Medulla oblongata (tissue), 1 donor: ENCODE measurements around the gene ATG16L1.
"Not testable (repeated sequence)": the region's sequence is repeated elsewhere in the genome, so short reads cannot be mapped to it uniquely, and the experiment has no call there.

Experiments used
- DNase-seq: peaks from one replicate; pipeline ENCODE4 v3.0.0-alpha.2; 2015; ENCODE audit errors: extremely low spot score

The ATG16L1 gene

GRCh38 chr2:233331536-233331935 is 80.1 kb downstream of the ATG16L1 start:
- DNase-seq = peak; percentile 91

DNA sequence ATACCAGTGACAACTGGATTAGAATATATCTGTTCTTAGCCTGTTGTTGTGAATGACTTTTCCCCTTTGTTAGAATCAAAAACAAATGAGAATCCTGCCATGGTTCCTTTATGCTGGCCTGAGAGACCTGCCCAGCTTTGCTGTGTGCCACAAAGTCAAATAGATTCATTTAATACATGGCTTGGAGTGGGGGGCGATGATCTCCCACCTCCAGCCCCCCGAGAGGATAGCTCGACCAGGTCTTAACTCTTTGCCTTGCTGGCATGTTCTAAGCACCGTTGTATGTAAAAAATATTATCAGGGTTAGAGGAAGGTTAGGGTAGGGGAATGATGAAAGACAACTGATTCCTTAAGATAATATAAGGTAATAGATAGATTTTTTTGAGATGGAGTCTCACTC is 80.7 kb downstream of the ATG16L1 start:
- no peak for DNase-seq

GRCh38 chr2:233334915-233335314 is 83.4 kb downstream of the ATG16L1 start:
- DNase-seq = no peak

DNA sequence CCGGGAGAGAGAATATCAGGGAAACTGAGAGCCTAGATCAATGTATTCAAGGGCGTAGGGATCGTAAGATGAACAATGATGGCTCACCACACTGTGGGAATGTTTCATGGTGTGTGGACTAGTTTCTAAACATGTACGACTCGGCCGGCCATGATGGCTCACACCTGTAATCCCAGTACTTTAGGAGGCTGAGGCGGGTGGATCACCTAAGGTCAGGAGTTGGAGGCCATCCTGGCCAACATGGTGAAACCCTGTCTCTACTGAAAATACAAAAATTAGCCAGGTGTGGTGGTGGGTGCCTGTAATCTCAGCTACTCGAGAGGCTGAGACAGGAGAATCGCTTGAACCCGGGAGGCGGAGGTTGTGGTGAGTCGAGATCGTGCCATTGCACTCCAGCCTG is 84.6 kb downstream of the ATG16L1 start:
- DNase-seq = not testable (repeated sequence)

- DNase-seq = no peak
These were observed 85.1 kb downstream of the ATG16L1 start for GRCh38 chr2:233336541-233336940.

- DNase-seq = no peak
These were observed 86.6 kb downstream of the ATG16L1 start for GRCh38 chr2:233338046-233338445.

DNA sequence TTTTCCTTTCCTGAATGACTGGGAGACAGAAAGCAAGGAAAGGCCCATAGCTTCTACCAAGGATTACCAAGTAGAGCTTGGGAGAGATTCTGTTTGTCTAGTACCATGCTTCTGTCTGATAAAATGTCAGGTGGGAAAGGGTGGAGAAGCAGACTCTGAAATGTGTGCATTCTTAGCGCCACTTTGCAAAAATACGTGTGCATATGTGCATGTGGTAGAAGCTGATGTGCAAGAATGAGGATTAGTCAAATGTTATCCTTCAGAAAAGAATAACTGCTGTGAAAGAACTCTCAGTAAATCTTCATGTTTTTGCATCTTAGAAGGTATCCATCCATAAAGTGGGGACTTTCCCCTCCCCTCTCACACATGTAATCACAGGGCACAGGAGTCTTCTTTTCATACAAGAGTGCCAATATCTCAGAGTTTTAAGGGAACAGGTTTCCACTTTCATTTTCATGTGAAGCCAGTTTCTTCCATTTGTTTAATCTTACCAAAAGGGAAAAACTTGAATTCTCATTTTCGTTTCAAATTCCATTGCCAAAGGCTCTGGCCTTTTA is 87.4 kb downstream of the ATG16L1 start:
- no peak for DNase-seq

GRCh38 chr2:233339427-233339826 is 88.0 kb downstream of the ATG16L1 start:
- DNase-seq = no peak

GRCh38 chr2:233341296-233341695 is 89.8 kb downstream of the ATG16L1 start:
- DNase-seq = no peak

- no peak for DNase-seq
These were observed 90.8 kb downstream of the ATG16L1 start for GRCh38 chr2:233342301-233342700.

DNA sequence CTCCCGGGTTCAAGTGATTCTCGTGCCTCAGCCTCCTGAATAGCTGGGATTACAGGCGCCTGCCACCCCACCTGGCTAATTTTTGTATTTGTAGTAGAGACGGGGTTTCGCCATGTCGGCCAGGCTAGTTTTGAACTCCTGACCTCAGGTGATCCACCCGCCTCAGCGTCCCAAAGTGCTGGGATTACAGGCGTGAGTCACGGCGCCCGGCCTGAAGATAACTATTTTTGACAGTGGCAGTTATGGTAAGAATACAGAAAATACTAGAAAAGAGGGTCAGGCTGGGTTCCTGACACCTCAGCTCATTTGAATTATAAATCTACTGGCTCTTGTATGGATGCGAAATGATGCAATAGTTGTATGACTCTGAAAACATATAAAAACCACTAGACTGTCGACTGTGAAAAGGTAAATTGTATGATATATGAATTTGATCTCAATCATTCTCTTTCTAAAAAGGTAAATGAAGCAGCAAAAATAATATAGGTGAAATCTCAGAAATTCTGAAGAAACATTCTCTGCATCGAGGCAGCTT is 91.8 kb downstream of the ATG16L1 start:
- no peak for DNase-seq
